RWPE1 (cell line): ENCODE data around the gene TTLL9.
A peak's percentile ranks its signal among the peaks of the same experiment; 100 is the strongest.

Experiments
- CTCF ChIA-PET: fragments of 350-600 bp; sonication (Branson Sonifier 250); formaldehyde crosslinking; extraction: SDS; loops from one replicate; lab custom pipeline; 2021; lab: Yijun Ruan, JAX
- POLR2A ChIA-PET: fragments of 400-600 bp; formaldehyde crosslinking; extraction: SDS; loops from one replicate; lab custom pipeline; 2020; ENCODE audit warnings: antibody characterized with exemption; ENCODE audit not compliant: low non-redundant PET; lab: Yijun Ruan, JAX
- DNase-seq: peaks from one replicate; pipeline ENCODE4 v3.0.0; 2012; ENCODE audit warnings: low spot score
- H3K27ac ChIP-seq: fragments of 450-650 bp; 2 replicates; pipeline ENCODE4 v1.5.1; 2017
- TF ChIP-seq, protein P1 (sequence below): fragments of 450-650 bp; conservative IDR thresholded peaks from 2 replicates; pipeline ENCODE4 v1.5.1; 2017; ENCODE audit warnings: low read depth, mild to moderate bottlenecking

Gene TTLL9

GRCh38 chr20:31844737-31845299, 25.6 kb upstream of the TTLL9 start:
- TF ChIP-seq, protein P1, sequence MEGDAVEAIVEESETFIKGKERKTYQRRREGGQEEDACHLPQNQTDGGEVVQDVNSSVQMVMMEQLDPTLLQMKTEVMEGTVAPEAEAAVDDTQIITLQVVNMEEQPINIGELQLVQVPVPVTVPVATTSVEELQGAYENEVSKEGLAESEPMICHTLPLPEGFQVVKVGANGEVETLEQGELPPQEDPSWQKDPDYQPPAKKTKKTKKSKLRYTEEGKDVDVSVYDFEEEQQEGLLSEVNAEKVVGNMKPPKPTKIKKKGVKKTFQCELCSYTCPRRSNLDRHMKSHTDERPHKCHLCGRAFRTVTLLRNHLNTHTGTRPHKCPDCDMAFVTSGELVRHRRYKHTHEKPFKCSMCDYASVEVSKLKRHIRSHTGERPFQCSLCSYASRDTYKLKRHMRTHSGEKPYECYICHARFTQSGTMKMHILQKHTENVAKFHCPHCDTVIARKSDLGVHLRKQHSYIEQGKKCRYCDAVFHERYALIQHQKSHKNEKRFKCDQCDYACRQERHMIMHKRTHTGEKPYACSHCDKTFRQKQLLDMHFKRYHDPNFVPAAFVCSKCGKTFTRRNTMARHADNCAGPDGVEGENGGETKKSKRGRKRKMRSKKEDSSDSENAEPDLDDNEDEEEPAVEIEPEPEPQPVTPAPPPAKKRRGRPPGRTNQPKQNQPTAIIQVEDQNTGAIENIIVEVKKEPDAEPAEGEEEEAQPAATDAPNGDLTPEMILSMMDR = no peak
- ChIA-PET POLR2A (no interaction called here), CTCF (interaction anchor here (0.6 to 1.8 kb wide), 4 partner anchors 11 to 36 kb away, joined by 3 to 13 read pairs (median 3); no protein-coding TSS in a partner anchor)
- no peak for DNase-seq
- peak overlapping the region; percentile 59 for H3K27ac ChIP-seq

- POLR2A ChIA-PET = no interaction called here
Observed at GRCh38 chr20:31845300-31845863, 25.1 kb upstream of the TTLL9 start, which contains the start of gene FOXS1. FOXS1 (minus strand) TSS chr20:31845604; CDS start chr20:31845542, 62 bp downstream.

DNA sequence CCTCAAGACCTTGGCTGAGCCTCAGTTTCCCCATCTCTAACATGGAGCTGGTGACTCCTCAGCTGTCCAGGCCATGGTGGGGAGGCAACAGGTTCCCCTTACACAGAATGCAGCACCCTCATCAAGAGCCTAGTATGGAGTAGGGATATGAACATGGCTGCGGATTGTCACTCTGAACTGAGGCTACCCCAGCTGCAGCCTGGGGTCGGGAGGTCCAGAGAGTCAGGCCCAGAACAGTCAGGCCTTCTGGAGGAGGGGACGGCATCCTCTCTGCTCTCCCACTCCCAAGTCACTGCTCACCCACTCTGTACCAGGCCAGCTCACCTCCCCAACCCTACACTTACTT, 23.7 kb upstream of the TTLL9 start:
- no peak for DNase-seq
- ChIA-PET POLR2A (no interaction called here), CTCF (interaction anchor here (0.5 to 2.9 kb wide), 32 partner anchors 9 to 188 kb away, joined by 3 to 66 read pairs (median 4); partner anchors contain the start of genes DUSP15, MYLK2, PDRG1 and TTLL9)
- H3K27ac ChIP-seq = no peak overlapping the region
- TF ChIP-seq, protein P1 = peak; percentile 65

More at GRCh38 chr20:31845300-31845863, 25.1 kb upstream of the TTLL9 start, which contains the start of gene FOXS1:
- CTCF ChIA-PET = interaction anchor here (0.8 to 1.8 kb wide), 3 partner anchors 11 to 168 kb away, joined by 3 to 13 read pairs (median 3); no protein-coding TSS in a partner anchor
- H3K27ac ChIP-seq = peak within 1 kb of the TSS; percentile 59
- TF ChIP-seq, protein P1 = no peak
- DNase-seq = no peak

DNA sequence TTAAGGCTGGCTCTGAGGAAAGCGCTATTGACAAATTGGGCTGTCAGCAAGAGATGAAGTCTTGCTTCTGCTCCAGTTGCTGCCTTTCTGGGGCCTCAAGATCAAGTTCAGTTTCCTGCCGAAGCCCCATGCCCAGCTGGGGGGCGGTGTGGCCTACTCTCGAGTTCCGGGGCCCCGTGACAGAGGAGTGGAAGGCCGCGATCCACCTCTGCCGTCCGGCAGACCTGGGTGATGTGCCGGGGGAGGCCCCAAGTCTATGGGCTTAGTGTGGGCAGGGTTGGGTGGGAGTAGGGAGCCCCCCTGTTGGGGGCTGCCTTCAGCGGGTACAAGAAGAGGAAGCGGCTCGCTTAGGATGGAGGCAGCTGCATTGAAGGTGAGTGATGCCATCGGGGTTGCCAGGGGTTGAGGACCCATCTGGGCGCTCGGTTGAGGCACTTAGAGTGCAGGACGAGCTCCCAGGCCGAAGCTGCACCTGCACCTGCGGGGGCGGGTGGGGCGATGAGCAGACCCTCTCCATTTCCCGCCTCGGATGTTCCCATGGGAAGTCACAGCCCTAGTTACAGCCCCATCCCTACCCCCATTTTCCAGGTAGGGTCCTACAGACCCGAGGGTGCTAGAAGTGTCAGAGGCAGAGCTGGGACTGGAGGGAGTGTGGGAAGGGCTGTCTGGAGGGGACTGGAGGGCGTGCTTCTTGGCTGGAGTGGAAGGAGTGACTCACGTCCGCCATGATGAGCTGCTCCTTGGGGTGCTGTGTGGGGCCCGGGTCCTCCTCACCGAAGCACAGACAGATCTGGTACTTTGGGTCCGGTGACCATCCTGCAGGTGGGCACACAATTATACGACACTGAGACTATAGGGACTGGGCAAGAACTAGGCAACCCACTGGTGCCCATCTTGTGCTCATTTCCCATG, 22.1 kb upstream of the TTLL9 start:
- CTCF ChIA-PET = interaction anchor here (0.6 to 2.9 kb wide), 8 partner anchors 11 to 187 kb away, joined by 3 to 66 read pairs (median 6); partner anchors contain the start of gene PDRG1
- TF ChIP-seq, protein P1 = no peak
- H3K27ac ChIP-seq = no peak overlapping the region
- no peak for DNase-seq
- POLR2A ChIA-PET = no interaction called here

GRCh38 chr20:31849306-31849930, 21.0 kb upstream of the TTLL9 start:
- no peak overlapping the region for H3K27ac ChIP-seq
- DNase-seq = no peak
- ChIA-PET POLR2A (no interaction called here), CTCF (interaction anchor here (0.6 to 5.1 kb wide), 5 partner anchors 19 to 183 kb away, joined by 3 to 69 read pairs (median 6); no protein-coding TSS in a partner anchor)
- TF ChIP-seq, protein P1 = no peak
